Stimulated activated CD8-positive, alpha-beta memory T cell treated with anti-CD3 and anti-CD28 coated beads, Interleukin-15, amount 100 ng/mL, for 4 hours (primary cell): ENCODE results near the gene C10orf143.
"Not testable (repeated sequence)": the region's sequence is repeated elsewhere in the genome, so short reads cannot be mapped to it uniquely, and the experiment has no call there.

Experiments
- DNase-seq, 2 donors: peaks; one replicate each; pipeline ENCODE4 v3.0.0-alpha.2; 2020; ENCODE audit warnings: low read depth in 2 of 2

The C10orf143 gene

GRCh38 chr10:130110246-130111112 lies at the start of gene C10orf143:
C10orf143 (minus strand) TSS chr10:130110830; CDS start chr10:130110772, 58 bp downstream.
- DNase-seq: peak; percentile 92 to 97

- no peak for DNase-seq
Measured at GRCh38 chr10:130159192-130159794, 48.7 kb upstream of the C10orf143 start.

- DNase-seq: no peak
Measured at GRCh38 chr10:130146042-130146441, 35.4 kb upstream of the C10orf143 start.

GRCh38 chr10:130141878-130142277 lies 31.2 kb upstream of the C10orf143 start:
- no peak for DNase-seq

GRCh38 chr10:130141460-130141859 lies 30.8 kb upstream of the C10orf143 start:
- no peak for DNase-seq

GRCh38 chr10:130141038-130141437 lies 30.4 kb upstream of the C10orf143 start:
- no peak for DNase-seq

GRCh38 chr10:130140425-130140824 lies 29.8 kb upstream of the C10orf143 start:
- DNase-seq: no peak

GRCh38 chr10:130138479-130138866 lies 27.8 kb upstream of the C10orf143 start:
- DNase-seq: no peak

GRCh38 chr10:130137659-130138478 lies 27.2 kb upstream of the C10orf143 start:
- no peak for DNase-seq

GRCh38 chr10:130137090-130137448 lies 26.4 kb upstream of the C10orf143 start:
- no peak for DNase-seq

GRCh38 chr10:130136226-130137089 lies 25.8 kb upstream of the C10orf143 start, which contains the start of gene GLRX3:
GLRX3 (plus strand) TSS chr10:130136391; CDS start chr10:130136421, 30 bp downstream.
- DNase-seq: peak; percentile 76 to 81

- DNase-seq: no peak
Measured at GRCh38 chr10:130135676-130136225, 25.1 kb upstream of the C10orf143 start.

GRCh38 chr10:130128922-130129321 lies 18.3 kb upstream of the C10orf143 start:
- DNase-seq: no peak

- DNase-seq: no peak
Measured at GRCh38 chr10:130128062-130128781, 17.6 kb upstream of the C10orf143 start.

GRCh38 chr10:130127364-130128061 lies 16.9 kb upstream of the C10orf143 start:
- DNase-seq: peak in 1 of 2 donors; percentile 29

- DNase-seq: no peak
Measured at GRCh38 chr10:130121486-130122079, 11.0 kb upstream of the C10orf143 start.

GRCh38 chr10:130117535-130117934 lies 6.9 kb upstream of the C10orf143 start:
- not testable (repeated sequence) for DNase-seq

GRCh38 chr10:130116942-130117341 lies 6.3 kb upstream of the C10orf143 start:
- not testable (repeated sequence) for DNase-seq

GRCh38 chr10:130112821-130113220 lies 2.2 kb upstream of the C10orf143 start:
- DNase-seq: no peak
